Measurements from ENCODE around the gene ACAP3. TPM values are rescaled to one million over a fixed set of nuclear protein-coding genes. Genes with fewer than 3 reads are reported as not detected.
A peak's percentile ranks its signal among the peaks of the same experiment; 100 is the strongest.

The ACAP3 gene
- total RNA-seq, 1 experiment from 2014 or later = 27.4 TPM

- no peak for DNase-seq
- no peaks in the 10 kb centered on the region for H3K27me3 ChIP-seq
- no peak overlapping the region for H3K4me3 ChIP-seq
- no peaks in the 10 kb centered on the region for H3K9me3 ChIP-seq (replicated peaks)
- H3K36me3 ChIP-seq = no peaks in the 10 kb centered on the region
- no peak overlapping the region for H3K27ac ChIP-seq
- peaks cover 17% of the 10 kb centered on the region; the same call in 1 of the 2 replicates for H3K4me1 ChIP-seq
These were observed 20.5 kb upstream of the ACAP3 start for GRCh38 chr1:1328254-1328653.

GRCh38 chr1:1327291-1327690 is 19.6 kb upstream of the ACAP3 start:
- no peaks in the 10 kb centered on the region for H3K9me3 ChIP-seq (replicated peaks)
- H3K27ac ChIP-seq = no peak overlapping the region
- peaks cover 17% of the 10 kb centered on the region; the same call in 1 of the 2 replicates for H3K4me1 ChIP-seq
- no peaks in the 10 kb centered on the region for H3K27me3 ChIP-seq
- no peak for DNase-seq
- no peaks in the 10 kb centered on the region; the same call in 1 of the 2 replicates for H3K36me3 ChIP-seq
- H3K4me3 ChIP-seq = no peak overlapping the region

- Histone ChIP-seq H3K27ac (no peak overlapping the region), H3K4me3 (no peak overlapping the region), H3K27me3 (no peaks in the 10 kb centered on the region), H3K9me3 (replicated peaks) (no peaks in the 10 kb centered on the region), H3K36me3 (no peaks in the 10 kb centered on the region; the same call in 1 of the 2 replicates), H3K4me1 (peaks cover 14% of the 10 kb centered on the region; the same call in 1 of the 2 replicates)
- no peak for DNase-seq
These were observed 18.4 kb upstream of the ACAP3 start for GRCh38 chr1:1326075-1326605.

- Histone ChIP-seq H3K27ac (peak overlapping the region; percentile 27; the same call in 1 of the 2 replicates), H3K36me3 (no peaks in the 10 kb centered on the region; the same call in 1 of the 2 replicates), H3K9me3 (replicated peaks) (no peaks in the 10 kb centered on the region), H3K4me1 (peaks cover 7% of the 10 kb centered on the region; the same call in 1 of the 2 replicates), H3K27me3 (no peaks in the 10 kb centered on the region), H3K4me3 (peak overlapping the region; percentile 100)
- no peak for DNase-seq
These were observed 17.8 kb upstream of the ACAP3 start for GRCh38 chr1:1325288-1326074.

- H3K27ac ChIP-seq = peak within 1 kb of the TSS; percentile 60
- no peaks in the 10 kb centered on the region; the same call in 1 of the 2 replicates for H3K36me3 ChIP-seq
- H3K9me3 ChIP-seq (replicated peaks) = no peaks in the 10 kb centered on the region
- peaks cover 6% of the 10 kb centered on the region; the same call in 1 of the 2 replicates for H3K4me1 ChIP-seq
- no peaks in the 10 kb centered on the region for H3K27me3 ChIP-seq
- peak; percentile 96 to 97 for DNase-seq
- peak within 1 kb of the TSS; percentile 100 for H3K4me3 ChIP-seq
These were observed 17.0 kb upstream of the ACAP3 start, which contains the start of the genes CPTP and INTS11 for GRCh38 chr1:1324524-1325287. CPTP (plus strand) TSS chr1:1324802; CDS start chr1:1326911, 2,109 bp downstream. INTS11 (minus strand) TSS chr1:1324660; CDS start chr1:1324608, 52 bp downstream.

GRCh38 chr1:1324084-1324523 is 16.4 kb upstream of the ACAP3 start:
- H3K27ac ChIP-seq = peak overlapping the region; percentile 60
- no peaks in the 10 kb centered on the region for H3K27me3 ChIP-seq
- peaks cover 2% of the 10 kb centered on the region for H3K36me3 ChIP-seq
- H3K4me3 ChIP-seq = peak overlapping the region; percentile 100
- no peaks in the 10 kb centered on the region for H3K9me3 ChIP-seq (replicated peaks)
- DNase-seq = no peak
- H3K4me1 ChIP-seq = peaks cover 6% of the 10 kb centered on the region; the same call in 1 of the 2 replicates

GRCh38 chr1:1322952-1323351 is 15.2 kb upstream of the ACAP3 start:
- no peak overlapping the region for H3K4me3 ChIP-seq
- peaks cover 17% of the 10 kb centered on the region for H3K4me1 ChIP-seq
- DNase-seq = no peak
- H3K36me3 ChIP-seq = peaks cover 12% of the 10 kb centered on the region
- no peak overlapping the region for H3K27ac ChIP-seq
- H3K27me3 ChIP-seq = no peaks in the 10 kb centered on the region
- H3K9me3 ChIP-seq (replicated peaks) = no peaks in the 10 kb centered on the region

GRCh38 chr1:1322418-1322817 is 14.7 kb upstream of the ACAP3 start:
- Histone ChIP-seq H3K4me1 (peaks cover 23% of the 10 kb centered on the region), H3K9me3 (replicated peaks) (no peaks in the 10 kb centered on the region), H3K36me3 (peaks cover 17% of the 10 kb centered on the region), H3K27ac (no peak overlapping the region), H3K27me3 (no peaks in the 10 kb centered on the region), H3K4me3 (no peak overlapping the region)
- no peak for DNase-seq

- Histone ChIP-seq H3K27me3 (no peaks in the 10 kb centered on the region), H3K27ac (no peak overlapping the region), H3K4me1 (peaks cover 24% of the 10 kb centered on the region), H3K4me3 (no peak overlapping the region), H3K36me3 (peaks cover 26% of the 10 kb centered on the region), H3K9me3 (replicated peaks) (no peaks in the 10 kb centered on the region)
- no peak for DNase-seq
These were observed 13.7 kb upstream of the ACAP3 start for GRCh38 chr1:1321477-1321876.

- Histone ChIP-seq H3K36me3 (peaks cover 32% of the 10 kb centered on the region), H3K9me3 (replicated peaks) (no peaks in the 10 kb centered on the region)
- DNase-seq = no peak
These were observed 13.1 kb upstream of the ACAP3 start for GRCh38 chr1:1320666-1321448.

GRCh38 chr1:1319646-1319941 is 11.9 kb upstream of the ACAP3 start:
- Histone ChIP-seq H3K36me3 (peaks cover 41% of the 10 kb centered on the region), H3K4me3 (no peak overlapping the region), H3K27ac (no peak overlapping the region), H3K4me1 (peaks cover 18% of the 10 kb centered on the region), H3K27me3 (no peaks in the 10 kb centered on the region), H3K9me3 (replicated peaks) (no peaks in the 10 kb centered on the region)
- DNase-seq = no peak

More at GRCh38 chr1:1320666-1321448, 13.1 kb upstream of the ACAP3 start:
- Histone ChIP-seq H3K27ac (no peak overlapping the region), H3K4me3 (no peak overlapping the region), H3K4me1 (peaks cover 24% of the 10 kb centered on the region), H3K27me3 (no peaks in the 10 kb centered on the region)

- Histone ChIP-seq H3K9me3 (replicated peaks) (no peaks in the 10 kb centered on the region), H3K4me1 (peaks cover 18% of the 10 kb centered on the region), H3K4me3 (no peak overlapping the region), H3K36me3 (peaks cover 47% of the 10 kb centered on the region), H3K27ac (no peak overlapping the region), H3K27me3 (no peaks in the 10 kb centered on the region)
- no peak for DNase-seq
These were observed 11.3 kb upstream of the ACAP3 start for GRCh38 chr1:1318777-1319645.

GRCh38 chr1:1318131-1318652 is 10.5 kb upstream of the ACAP3 start:
- Histone ChIP-seq H3K27ac (no peak overlapping the region), H3K36me3 (peaks cover 55% of the 10 kb centered on the region), H3K4me3 (no peak overlapping the region), H3K9me3 (replicated peaks) (no peaks in the 10 kb centered on the region), H3K4me1 (peaks cover 18% of the 10 kb centered on the region), H3K27me3 (no peaks in the 10 kb centered on the region)
- DNase-seq = peak; percentile 71 to 79
